NCI-H146 (cell line): Measurements from ENCODE around the gene PPM1H.
"Not testable (repeated sequence)": the region's sequence is repeated elsewhere in the genome, so short reads cannot be mapped to it uniquely, and the experiment has no call there.

Experiments used
- DNase-seq: peaks from one replicate; lab custom pipeline; 2025; lab: John Stamatoyannopoulos, UW

Gene PPM1H

GRCh38 chr12:62839869-62840660 lies 94.9 kb downstream of the PPM1H start:
- DNase-seq, result no peak

DNA sequence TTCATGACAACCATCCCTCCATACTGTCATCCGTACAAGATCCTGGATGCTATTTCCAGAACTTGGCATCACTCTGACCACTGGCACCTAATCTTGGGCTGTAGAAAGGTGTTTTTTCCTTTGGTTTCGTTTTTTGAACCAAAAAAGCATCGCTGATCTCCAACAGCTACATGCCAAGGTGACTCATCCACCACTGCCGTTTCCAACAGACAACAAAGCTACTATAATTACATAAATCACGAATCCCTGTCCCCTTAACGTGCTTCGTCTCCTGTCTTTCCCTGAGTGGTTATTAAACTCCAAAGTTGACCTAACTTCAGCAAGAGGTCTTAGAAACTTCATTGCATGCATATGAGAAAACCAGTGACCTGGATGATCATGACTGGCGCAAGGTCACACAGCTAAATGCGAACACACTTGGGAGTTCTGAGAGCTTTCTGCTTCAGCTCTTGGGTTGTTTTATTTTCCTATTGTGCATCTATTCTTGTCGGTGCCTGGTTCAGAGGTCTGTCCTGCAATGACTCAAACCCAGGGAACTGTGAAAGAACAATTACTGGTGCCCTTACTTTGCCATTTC lies 99.9 kb downstream of the PPM1H start:
- DNase-seq, result no peak

- peak; percentile 10 for DNase-seq
Measured at GRCh38 chr12:62834406-62834805, 100.5 kb downstream of the PPM1H start.

- no peak for DNase-seq
Measured at GRCh38 chr12:62833634-62834033, 101.3 kb downstream of the PPM1H start.

GRCh38 chr12:62832558-62832957 lies 102.4 kb downstream of the PPM1H start:
- DNase-seq, result no peak

DNA sequence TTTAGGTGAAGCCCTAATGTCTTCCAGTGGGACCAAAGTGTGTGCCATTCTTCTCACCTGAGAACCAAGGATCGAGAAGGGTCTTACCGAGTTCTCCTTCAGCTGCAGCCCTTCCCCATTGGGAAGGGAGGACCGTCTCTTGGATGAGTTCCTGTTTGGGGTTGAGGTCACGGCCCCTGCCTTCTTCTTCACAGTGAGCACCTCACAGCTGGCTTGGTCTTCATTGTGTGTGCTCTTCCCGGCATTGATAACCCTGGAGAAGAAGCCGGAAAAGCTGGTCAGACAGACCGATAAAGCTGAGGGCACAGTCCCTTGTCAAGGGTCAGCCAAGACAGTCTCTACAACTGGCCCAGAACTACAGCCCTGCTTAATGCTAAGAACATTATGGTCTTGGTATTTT lies 102.9 kb downstream of the PPM1H start:
- DNase-seq, result no peak

DNA sequence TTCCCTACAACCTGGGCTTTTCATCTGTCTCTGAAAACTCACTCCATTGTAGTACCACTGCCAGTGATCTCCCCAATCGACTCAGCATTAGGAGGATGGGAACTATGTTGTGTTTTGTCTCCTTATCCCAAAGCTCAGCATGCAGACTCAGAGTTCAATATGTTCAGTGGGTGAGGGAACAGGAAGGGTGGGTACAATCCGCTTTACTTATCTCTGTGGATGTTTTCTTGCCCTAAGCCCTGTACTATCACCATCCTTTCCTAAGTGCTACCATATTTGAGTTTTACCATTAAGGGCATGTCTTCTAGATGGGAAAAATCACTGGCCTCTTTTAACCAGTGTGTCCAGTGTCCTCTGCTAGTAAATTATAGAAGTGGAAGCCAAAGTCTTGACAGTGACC lies 107.1 kb downstream of the PPM1H start:
- DNase-seq, result no peak

- DNase-seq, result no peak
Measured at GRCh38 chr12:62827042-62827441, 107.9 kb downstream of the PPM1H start.

- peak; percentile 18 for DNase-seq
Measured at GRCh38 chr12:62817556-62818271, 117.2 kb downstream of the PPM1H start.

- DNase-seq, result no peak
Measured at GRCh38 chr12:62814243-62814642, 120.7 kb downstream of the PPM1H start.

DNA sequence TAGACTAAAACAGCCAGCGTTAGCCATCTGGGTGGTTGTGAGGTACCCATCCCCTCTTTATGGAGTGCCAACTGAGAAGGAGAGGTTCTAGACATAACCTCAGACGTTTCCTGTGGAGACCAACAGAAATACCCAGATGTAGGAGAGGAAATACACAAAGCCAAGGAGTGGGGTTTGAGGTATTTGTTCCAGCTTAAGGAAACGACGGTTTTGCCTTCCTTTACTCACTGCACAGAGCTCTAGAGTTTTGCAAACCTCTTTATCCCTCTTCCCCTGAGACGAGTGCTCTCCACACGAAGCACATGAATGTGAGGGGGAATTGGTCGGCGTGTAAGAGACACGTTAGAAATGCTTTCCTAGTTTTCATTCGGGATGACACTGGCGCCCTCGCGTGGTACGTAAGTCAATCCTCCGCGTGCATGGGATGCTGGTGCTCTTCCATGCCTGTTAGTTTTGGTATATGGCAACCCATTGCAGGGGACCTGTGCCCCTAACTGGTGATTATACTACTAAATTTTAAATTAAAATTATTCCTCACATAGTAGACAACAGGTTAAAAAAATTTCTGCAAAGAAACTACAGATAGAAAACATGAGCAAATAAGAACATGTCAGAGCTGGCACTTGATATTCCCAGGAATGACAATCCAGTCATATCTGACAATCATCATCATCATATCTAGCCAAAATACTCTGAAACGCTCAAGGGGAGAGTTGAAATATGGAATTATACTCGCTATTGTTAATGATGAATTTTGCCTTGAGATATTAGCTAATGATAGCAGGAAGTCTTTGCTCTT lies 121.7 kb downstream of the PPM1H start:
- peak; percentile 49 for DNase-seq

GRCh38 chr12:62811481-62811880 lies 123.5 kb downstream of the PPM1H start:
- DNase-seq, result not testable (repeated sequence)

DNA sequence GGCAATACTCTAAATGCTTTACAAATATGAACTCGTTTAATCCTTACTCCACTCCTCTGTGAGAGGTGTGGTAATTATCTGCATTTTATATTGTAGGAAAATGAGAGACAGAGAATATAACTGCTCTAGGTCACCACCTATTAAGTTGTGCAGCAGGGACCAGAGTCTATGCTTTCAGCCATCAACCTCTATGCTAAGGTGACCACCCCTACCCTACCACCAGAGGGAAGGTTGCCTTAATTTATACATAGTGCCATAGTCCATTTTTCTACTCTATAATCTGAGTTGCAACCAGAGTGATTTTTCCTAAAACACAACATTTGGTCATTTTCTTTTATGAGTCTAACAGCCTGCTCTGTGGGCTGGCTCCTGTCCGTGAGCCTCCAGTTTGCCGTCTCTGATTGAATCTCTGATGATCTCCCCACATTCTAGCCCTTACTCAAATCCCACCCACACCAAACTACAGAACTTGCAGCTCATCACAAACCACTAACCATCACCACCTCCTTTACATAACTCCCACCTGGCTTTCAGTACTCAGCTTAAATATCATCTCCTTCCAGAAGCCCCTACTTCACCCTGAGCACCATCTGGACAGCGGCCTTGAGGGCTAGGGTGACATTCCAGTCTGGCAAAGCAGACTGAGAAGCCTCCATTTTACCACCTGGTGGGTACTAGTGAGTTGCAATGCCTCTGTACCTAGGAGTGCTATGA lies 126.6 kb downstream of the PPM1H start:
- no peak for DNase-seq

- DNase-seq, result no peak
Measured at GRCh38 chr12:62806893-62807292, 128.1 kb downstream of the PPM1H start.

DNA sequence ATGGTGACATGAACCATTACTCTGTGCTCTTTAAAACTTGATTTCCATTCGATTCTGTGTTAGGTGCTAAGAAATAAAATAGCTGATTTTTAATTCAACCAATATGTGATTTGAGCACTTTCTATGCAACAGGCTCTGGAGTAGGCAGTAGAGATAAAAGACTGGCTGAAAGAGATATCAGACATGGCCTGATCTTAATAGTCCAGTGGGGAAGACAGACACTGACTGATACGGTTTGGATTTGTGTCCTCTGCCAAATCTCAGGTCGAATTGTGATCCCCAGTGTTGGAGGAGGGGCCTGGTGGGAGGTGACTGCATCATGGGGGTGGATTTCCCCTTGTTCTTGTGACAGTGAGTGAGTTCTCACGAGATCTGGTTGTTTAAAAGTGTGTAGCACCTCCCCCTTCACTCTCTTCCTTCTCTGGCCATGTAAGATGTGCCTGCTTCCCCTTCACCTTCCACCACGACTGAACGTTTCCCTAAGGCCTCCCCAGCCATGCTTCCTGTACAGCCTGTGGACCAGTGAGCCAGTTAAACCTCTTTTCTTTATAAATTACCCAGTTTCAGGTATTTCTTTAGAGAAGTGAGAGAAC lies 128.6 kb downstream of the PPM1H start:
- DNase-seq, result no peak

GRCh38 chr12:62805517-62805916 lies 129.4 kb downstream of the PPM1H start:
- DNase-seq, result no peak

DNA sequence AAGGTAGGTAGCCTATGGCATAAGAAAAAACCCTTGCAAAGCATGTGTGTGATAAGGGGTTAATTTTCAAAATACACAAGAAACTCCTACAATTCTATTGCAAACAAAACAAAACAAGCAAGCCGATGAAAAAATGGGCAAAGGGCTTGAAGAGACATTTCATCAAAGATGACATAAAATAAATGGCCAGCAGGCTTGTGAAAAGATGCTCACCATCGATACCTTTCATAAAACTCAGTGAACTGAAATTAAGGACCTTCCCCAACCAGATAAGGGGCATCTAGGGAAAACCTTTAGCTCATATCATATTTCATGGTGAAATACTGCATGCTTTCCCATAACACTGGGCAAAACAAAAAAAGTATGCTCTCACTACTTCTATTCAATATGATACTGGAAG lies 131.2 kb downstream of the PPM1H start:
- DNase-seq, result peak; percentile 68

DNA sequence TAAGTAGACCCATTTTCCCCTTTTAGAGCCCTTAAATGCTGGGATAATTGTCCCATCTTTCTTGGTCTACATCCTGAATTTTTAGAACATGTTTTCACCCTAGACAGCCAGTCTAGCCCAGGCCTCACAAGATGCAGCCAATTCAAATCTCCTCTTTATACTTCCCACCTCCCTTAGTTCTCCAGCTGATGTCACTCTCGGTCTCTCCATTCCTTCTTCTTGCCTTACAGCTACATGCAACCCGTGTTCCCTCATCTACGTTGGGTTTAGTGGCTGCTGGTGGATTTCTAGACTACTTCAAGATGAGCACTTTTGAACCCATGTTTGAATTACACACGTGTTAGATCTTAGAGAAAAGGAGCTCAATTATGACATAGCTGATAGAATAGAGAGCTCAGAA lies 132.0 kb downstream of the PPM1H start:
- DNase-seq, result peak; percentile 39

- DNase-seq, result no peak
Measured at GRCh38 chr12:62802321-62802720, 132.6 kb downstream of the PPM1H start.

GRCh38 chr12:62801796-62802195 lies 133.2 kb downstream of the PPM1H start:
- no peak for DNase-seq

- no peak for DNase-seq
Measured at GRCh38 chr12:62800707-62801400, 134.1 kb downstream of the PPM1H start.
